Measurements from ENCODE around the gene TSPY9. TPM values are rescaled to one million over a fixed set of nuclear protein-coding genes. Genes with fewer than 3 reads are reported as not detected.
"Not testable (repeated sequence)": the region's sequence is repeated elsewhere in the genome, so short reads cannot be mapped to it uniquely, and the experiment has no call there.

TSPY9 gene
- total and polyA plus RNA-seq, 2 of the 8 experiments (the other 6 are each of a cell fraction or from before 2014, with no cell fraction given): not detected

DNA sequence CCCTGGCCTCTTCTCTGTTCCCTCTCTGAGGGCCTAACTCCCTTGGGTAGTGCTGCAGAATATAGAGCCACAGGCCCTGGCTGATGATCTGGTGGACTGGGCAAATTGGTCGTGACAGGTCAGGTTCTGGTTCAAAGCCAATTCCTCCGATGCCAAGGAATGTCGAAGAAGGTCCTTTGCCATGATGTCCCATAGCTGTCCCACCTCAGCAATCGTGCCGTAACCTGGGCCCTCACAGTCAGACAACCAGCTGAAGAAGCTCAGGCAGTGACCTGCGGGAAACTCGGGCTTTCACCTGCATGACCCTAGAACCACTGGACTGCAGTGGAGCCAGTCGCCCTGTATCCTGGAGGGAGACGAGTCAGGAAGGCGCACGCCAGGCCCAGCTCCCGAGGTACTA is 29.2 kb downstream of the TSPY9 start:
- not testable (repeated sequence) for H3K18ac ChIP-seq (ENCODE audit: extremely low read depth, low read length)

DNA sequence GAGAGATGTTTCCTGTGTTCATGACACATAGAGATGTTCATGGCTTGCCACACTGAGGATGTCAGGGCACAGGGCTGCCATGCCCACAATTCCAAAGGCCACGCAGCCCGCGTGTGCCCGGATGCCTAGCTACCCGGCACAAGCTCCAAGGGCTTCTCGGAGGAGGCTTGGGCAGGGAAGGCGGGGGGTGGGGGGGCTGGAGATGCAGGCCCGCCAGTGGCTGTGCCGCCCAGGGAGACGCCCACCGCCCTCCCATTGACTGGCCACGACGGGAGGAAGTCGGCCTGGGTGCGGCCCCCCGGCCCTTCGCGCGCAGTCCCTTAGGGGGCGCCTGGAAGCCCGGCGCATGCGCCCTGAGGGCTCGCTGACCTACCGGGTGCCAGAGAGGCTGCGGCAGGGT is 40.5 kb downstream of the TSPY9 start, which contains the start of gene TSPY10:
Gene TSPY10 (plus strand): TSS at position 301 of the 400 bp plus-strand sequence. CDS start 46 bp downstream, at position 347.
- H3K14ac ChIP-seq (ENCODE audit: insufficient read length); H3K79me2 ChIP-seq (ENCODE audit: control insufficient read depth in 1 of 2, insufficient read depth in 2 of 2, low read length in 2 of 2); H3K9ac ChIP-seq (replicated peaks in 1 of 4; ENCODE audit: extremely low read depth in 1 of 4, low read depth in 3 of 4, low read length in 3 of 4); H4K20me1 ChIP-seq (replicated peaks in 1 of 2; ENCODE audit: control insufficient read depth in 1 of 2, insufficient read depth in 2 of 2, low read length in 2 of 2); H2BK15ac ChIP-seq (ENCODE audit: low read length); H3K23me2 ChIP-seq (ENCODE audit: low read depth, low read length); FAIRE-seq; POLR2A ChIA-PET (ENCODE audit: partially characterized antibody); H3K4me2 ChIP-seq (ENCODE audit: insufficient read depth in 1 of 2, low read depth in 2 of 2, low read length in 2 of 2); H3K56ac ChIP-seq (replicated peaks; ENCODE audit: insufficient read length, low read depth, low read length); H4K91ac ChIP-seq (replicated peaks; ENCODE audit: insufficient read length, low read length); H3K79me1 ChIP-seq (ENCODE audit: low read depth, low read length); H3K4me3 ChIP-seq (ENCODE audit: extremely low read depth in 1 of 4, insufficient read depth in 2 of 4, low read depth in 3 of 4, low read length in 4 of 4); H2BK20ac ChIP-seq (ENCODE audit: low read length); H3K4me1 ChIP-seq (replicated peaks in 1 of 4; ENCODE audit: control insufficient read depth in 3 of 4, insufficient read depth in 4 of 4, low read length in 3 of 4); H3K4ac ChIP-seq (replicated peaks; ENCODE audit: insufficient read length, low read depth, low read length); H3K18ac ChIP-seq (ENCODE audit: extremely low read depth, low read length); H3K27me3 ChIP-seq (replicated peaks in 1 of 4; ENCODE audit: control insufficient read depth in 3 of 4, extremely low read depth in 1 of 4, insufficient read depth in 3 of 4, low read length in 3 of 4); H2BK12ac ChIP-seq (ENCODE audit: low read depth, low read length); H3K27ac ChIP-seq (ENCODE audit: low read depth, low read length); H3K36me3 ChIP-seq (ENCODE audit: control insufficient read depth in 2 of 4, insufficient read depth in 4 of 4, low read length in 3 of 4); H3K9me3 ChIP-seq (ENCODE audit: insufficient read depth in 2 of 2, low read depth in 1 of 2, low read length in 1 of 2); H4K8ac ChIP-seq (ENCODE audit: extremely low read depth, insufficient read depth, low read length); CTCF ChIA-PET (ENCODE audit: partially characterized antibody); H2AK5ac ChIP-seq (ENCODE audit: low read depth, low read length); H2BK120ac ChIP-seq (replicated peaks; ENCODE audit: low read depth, low read length); DNase-seq (ENCODE audit: low read depth in 1 of 2, low spot score in 2 of 2); H2BK5ac ChIP-seq (ENCODE audit: low read depth, low read length); H2AFZ ChIP-seq (ENCODE audit: low read length); H4K5ac ChIP-seq (ENCODE audit: insufficient read length, low read depth, low read length); H3K23ac ChIP-seq (ENCODE audit: insufficient read length): not testable (repeated sequence)
- no CpG with 5 or more reads among the region's 26 CpGs for WGBS, 2 experiments (ENCODE audit: extremely low coverage in 1 of 2, insufficient coverage in 1 of 2, insufficient read length in 1 of 2, insufficient replicate concordance in 2 of 2, low coverage in 1 of 2, low lambda C conversion rate in 2 of 2, missing lambda C conversion rate in 1 of 2)

More for the DNA sequence above, 29.2 kb downstream of the TSPY9 start:
- H2BK5ac ChIP-seq (ENCODE audit: low read depth, low read length); H3K36me3 ChIP-seq (ENCODE audit: control insufficient read depth in 2 of 4, insufficient read depth in 4 of 4, low read length in 3 of 4); H2AK5ac ChIP-seq (ENCODE audit: low read depth, low read length); POLR2A ChIA-PET (ENCODE audit: partially characterized antibody); H2AFZ ChIP-seq (ENCODE audit: low read length); H4K8ac ChIP-seq (ENCODE audit: extremely low read depth, insufficient read depth, low read length); FAIRE-seq; H3K79me2 ChIP-seq (ENCODE audit: control insufficient read depth in 1 of 2, insufficient read depth in 2 of 2, low read length in 2 of 2); H3K4me1 ChIP-seq (replicated peaks in 1 of 4; ENCODE audit: control insufficient read depth in 3 of 4, insufficient read depth in 4 of 4, low read length in 3 of 4); DNase-seq (ENCODE audit: low read depth in 1 of 2, low spot score in 2 of 2); H2BK15ac ChIP-seq (ENCODE audit: low read length); H3K79me1 ChIP-seq (ENCODE audit: low read depth, low read length); H2BK12ac ChIP-seq (ENCODE audit: low read depth, low read length); H2BK120ac ChIP-seq (replicated peaks; ENCODE audit: low read depth, low read length); H3K23me2 ChIP-seq (ENCODE audit: low read depth, low read length); H3K9ac ChIP-seq (replicated peaks in 1 of 4; ENCODE audit: extremely low read depth in 1 of 4, low read depth in 3 of 4, low read length in 3 of 4); CTCF ChIA-PET (ENCODE audit: partially characterized antibody); H3K27ac ChIP-seq (ENCODE audit: low read depth, low read length); H3K56ac ChIP-seq (replicated peaks; ENCODE audit: insufficient read length, low read depth, low read length); H3K4me2 ChIP-seq (ENCODE audit: insufficient read depth in 1 of 2, low read depth in 2 of 2, low read length in 2 of 2); H4K91ac ChIP-seq (replicated peaks; ENCODE audit: insufficient read length, low read length); H3K4me3 ChIP-seq (ENCODE audit: extremely low read depth in 1 of 4, insufficient read depth in 2 of 4, low read depth in 3 of 4, low read length in 4 of 4); H3K9me3 ChIP-seq (ENCODE audit: insufficient read depth in 2 of 2, low read depth in 1 of 2, low read length in 1 of 2); H4K5ac ChIP-seq (ENCODE audit: insufficient read length, low read depth, low read length); H4K20me1 ChIP-seq (replicated peaks in 1 of 2; ENCODE audit: control insufficient read depth in 1 of 2, insufficient read depth in 2 of 2, low read length in 2 of 2); H3K23ac ChIP-seq (ENCODE audit: insufficient read length); H3K27me3 ChIP-seq (replicated peaks in 1 of 4; ENCODE audit: control insufficient read depth in 3 of 4, extremely low read depth in 1 of 4, insufficient read depth in 3 of 4, low read length in 3 of 4); H2BK20ac ChIP-seq (ENCODE audit: low read length); H3K4ac ChIP-seq (replicated peaks; ENCODE audit: insufficient read length, low read depth, low read length); H3K14ac ChIP-seq (ENCODE audit: insufficient read length): not testable (repeated sequence)
- 92% methylated on average over 6 of the region's 12 CpGs; no CpG with 5 or more reads in 1 of the 2 experiments for WGBS, 2 experiments (ENCODE audit: extremely low coverage in 1 of 2, insufficient coverage in 1 of 2, insufficient read length in 1 of 2, insufficient replicate concordance in 2 of 2, low coverage in 1 of 2, low lambda C conversion rate in 2 of 2, missing lambda C conversion rate in 1 of 2)
